Measurements from ENCODE around the gene APBB1IP. TPM values are rescaled to one million over a fixed set of nuclear protein-coding genes. Genes with fewer than 3 reads are reported as not detected.

APBB1IP gene
- total and polyA plus RNA-seq, 2 of the 8 experiments (the other 6 are each of a cell fraction or from before 2014, with no cell fraction given): 0.05 TPM; not detected in 1

GRCh38 chr10:26453850-26454249, 15.7 kb downstream of the APBB1IP start:
- no peak overlapping the region for H2BK15ac ChIP-seq (ENCODE audit: low read length)
- H3K4ac ChIP-seq (replicated peaks; ENCODE audit: insufficient read length, low read depth, low read length): no peak overlapping the region
- H3K56ac ChIP-seq (replicated peaks; ENCODE audit: insufficient read length, low read depth, low read length): no peak overlapping the region
- H3K9me3 ChIP-seq (ENCODE audit: insufficient read depth in 2 of 2, low read depth in 1 of 2, low read length in 1 of 2): no peaks in the 10 kb centered on the region
- DNase-seq (ENCODE audit: low read depth in 1 of 2, low spot score in 2 of 2) (no peak), FAIRE-seq (no peak)
- H3K4me2 ChIP-seq (ENCODE audit: insufficient read depth in 1 of 2, low read depth in 2 of 2, low read length in 2 of 2): no peak overlapping the region
- H4K91ac ChIP-seq (replicated peaks; ENCODE audit: insufficient read length, low read length): no peak overlapping the region
- no peak overlapping the region for H2BK20ac ChIP-seq (ENCODE audit: low read length)
- no peaks in the 10 kb centered on the region; the same call in 1 of the 2 replicates for H3K23me2 ChIP-seq (ENCODE audit: low read depth, low read length)
- H3K4me3 ChIP-seq (ENCODE audit: extremely low read depth in 1 of 4, insufficient read depth in 2 of 4, low read depth in 3 of 4, low read length in 4 of 4): no peak overlapping the region
- CTCF ChIA-PET (ENCODE audit: partially characterized antibody): no interaction called here
- no peaks in the 10 kb centered on the region for H3K79me1 ChIP-seq (ENCODE audit: low read depth, low read length)
- H3K4me1 ChIP-seq (replicated peaks in 1 of 4; ENCODE audit: control insufficient read depth in 3 of 4, insufficient read depth in 4 of 4, low read length in 3 of 4): no peaks in the 10 kb centered on the region
- no peak overlapping the region for H2BK12ac ChIP-seq (ENCODE audit: low read depth, low read length)
- no peaks in the 10 kb centered on the region for H4K20me1 ChIP-seq (replicated peaks in 1 of 2; ENCODE audit: control insufficient read depth in 1 of 2, insufficient read depth in 2 of 2, low read length in 2 of 2)
- H2AK5ac ChIP-seq (ENCODE audit: low read depth, low read length): no peak overlapping the region
- H3K27me3 ChIP-seq (replicated peaks in 1 of 4; ENCODE audit: control insufficient read depth in 3 of 4, extremely low read depth in 1 of 4, insufficient read depth in 3 of 4, low read length in 3 of 4): no peaks in the 10 kb centered on the region
- no peaks in the 10 kb centered on the region for H3K36me3 ChIP-seq (ENCODE audit: control insufficient read depth in 2 of 4, insufficient read depth in 4 of 4, low read length in 3 of 4)
- no peak overlapping the region for H4K8ac ChIP-seq (ENCODE audit: extremely low read depth, insufficient read depth, low read length)
- no peaks in the 10 kb centered on the region for H3K79me2 ChIP-seq (ENCODE audit: control insufficient read depth in 1 of 2, insufficient read depth in 2 of 2, low read length in 2 of 2)
- POLR2A ChIA-PET (ENCODE audit: partially characterized antibody): no interaction called here
- H3K23ac ChIP-seq (ENCODE audit: insufficient read length): no peak overlapping the region
- H3K18ac ChIP-seq (ENCODE audit: extremely low read depth, low read length): no peak overlapping the region
- H3K9ac ChIP-seq (replicated peaks in 1 of 4; ENCODE audit: extremely low read depth in 1 of 4, low read depth in 3 of 4, low read length in 3 of 4): no peak overlapping the region
- H3K14ac ChIP-seq (ENCODE audit: insufficient read length): no peak overlapping the region
- 45% methylated on average over 2 of the region's 2 CpGs; no CpG with 5 or more reads in 1 of the 2 experiments for WGBS, 2 experiments (ENCODE audit: extremely low coverage in 1 of 2, insufficient coverage in 1 of 2, insufficient read length in 1 of 2, insufficient replicate concordance in 2 of 2, low coverage in 1 of 2, low lambda C conversion rate in 2 of 2, missing lambda C conversion rate in 1 of 2)
- H3K27ac ChIP-seq (ENCODE audit: low read depth, low read length): no peak overlapping the region
- no peak overlapping the region for H2BK120ac ChIP-seq (replicated peaks; ENCODE audit: low read depth, low read length)
- TF ChIP-seq EZH2 (IDR thresholded peaks at IDR 0.05; ENCODE audit: low read depth, low read length, severe bottlenecking) (no peak), CBX8 (IDR thresholded peaks at IDR 0.05; ENCODE audit: borderline replicate concordance, low read depth, low read length) (no peak), HDAC2 (IDR thresholded peaks at IDR 0.05; ENCODE audit: borderline replicate concordance in 1 of 2, low read depth in 2 of 2, low read length in 2 of 2) (no peak), USF2 (IDR thresholded peaks at IDR 0.05; ENCODE audit: low read length) (no peak), CTCF (IDR thresholded peaks at IDR 0.05; ENCODE audit: control extremely low read depth in 1 of 3, insufficient read depth in 1 of 3, low read depth in 1 of 3, low read length in 3 of 3) (no peak), POLR2A (IDR thresholded peaks at IDR 0.05; ENCODE audit: control extremely low read depth in 1 of 2, low read depth in 2 of 2, low read length in 2 of 2) (no peak)
- no peak overlapping the region for H2BK5ac ChIP-seq (ENCODE audit: low read depth, low read length)
- H2AFZ ChIP-seq (ENCODE audit: low read length): no peak overlapping the region
- no peak overlapping the region for H4K5ac ChIP-seq (ENCODE audit: insufficient read length, low read depth, low read length)

Data from H1 (cell line).